GM23338 (cell line): ENCODE results near the gene C12orf43. TPM values are rescaled to one million over a fixed set of nuclear protein-coding genes. Genes with fewer than 3 reads are reported as not detected.

ENCODE experiments used
- ATAC-seq: fragments of 200-7000 bp; cut with Tn5 transposase; 3 replicates; pipeline ENCODE4 v1.9.1; 2020
- DNase-seq: peaks from one replicate; pipeline ENCODE4 v3.0.0-alpha.2; 2015; ENCODE audit warnings: low spot score
- H2AFZ ChIP-seq: fragments of 200-600 bp; sonication (generic); 2 replicates; pipeline ENCODE4 v1.8.0; 2016; ENCODE audit warnings: antibody characterized with exemption, mild to moderate bottlenecking, moderate library complexity
- H3F3A ChIP-seq: fragments of 200-600 bp; sonication (generic); replicated peaks from 2 replicates; pipeline ENCODE4 v1.8.0; 2017; ENCODE audit warnings: antibody characterized with exemption, mixed run types, low read depth
- H3K27ac ChIP-seq: fragments of 200-600 bp; sonication (generic); 2 replicates; pipeline ENCODE4 v1.6.1; 2016; ENCODE audit warnings: low read depth
- H3K27me3 ChIP-seq: fragments of 200-600 bp; sonication (generic); 2 replicates; pipeline ENCODE4 v1.8.0; 2016; ENCODE audit warnings: mild to moderate bottlenecking, mixed run types, moderate library complexity; ENCODE audit not compliant: insufficient read depth
- H3K36me3 ChIP-seq: fragments of 200-600 bp; sonication (generic); 2 replicates; pipeline ENCODE4 v1.8.0; 2016; ENCODE audit warnings: mild to moderate bottlenecking; ENCODE audit not compliant: insufficient read depth
- H3K4me1 ChIP-seq: fragments of 200-600 bp; sonication (generic); 2 replicates; pipeline ENCODE4 v1.8.0; 2016; ENCODE audit warnings: mild to moderate bottlenecking, moderate library complexity; ENCODE audit not compliant: insufficient read depth
- H3K4me2 ChIP-seq: fragments of 200-600 bp; sonication (generic); 2 replicates; pipeline ENCODE4 v1.7.1; 2017; ENCODE audit warnings: mixed run types
- H3K4me3 ChIP-seq: fragments of 200-600 bp; sonication (generic); 2 replicates; pipeline ENCODE4 v1.6.1; 2016; ENCODE audit warnings: mixed run types
- H3K79me2 ChIP-seq: fragments of 200-600 bp; sonication (generic); replicated peaks from 2 replicates; pipeline ENCODE4 v1.8.0; 2017; ENCODE audit warnings: mild to moderate bottlenecking; ENCODE audit not compliant: insufficient read depth
- H3K9me2 ChIP-seq: fragments of 200-600 bp; sonication (generic); 2 replicates; pipeline ENCODE4 v1.8.0; 2017; ENCODE audit not compliant: insufficient read depth
- H4K20me1 ChIP-seq: fragments of 200-600 bp; sonication (generic); replicated peaks from 2 replicates; pipeline ENCODE4 v1.8.0; 2017; ENCODE audit warnings: mild to moderate bottlenecking; ENCODE audit not compliant: insufficient read depth
- H3K27ac Mint-ChIP-seq: 2 replicates; pipeline ENCODE4 v1.8.0; 2020; ENCODE audit warnings: inconsistent platforms, mild to moderate bottlenecking, moderate library complexity, mixed read lengths
- H3K27me3 Mint-ChIP-seq: 3 replicates; pipeline ENCODE4 v1.8.0; 2022; ENCODE audit warnings: low read depth, mild to moderate bottlenecking, moderate library complexity, mixed read lengths, inconsistent platforms; ENCODE audit not compliant: insufficient read depth, poor library complexity
- H3K36me3 Mint-ChIP-seq: 3 replicates; pipeline ENCODE4 v1.8.0; 2021; ENCODE audit warnings: low read depth, mild to moderate bottlenecking, inconsistent platforms, moderate library complexity, mixed read lengths
- H3K4me1 Mint-ChIP-seq: 3 replicates; pipeline ENCODE4 v1.8.0; 2020; ENCODE audit warnings: mild to moderate bottlenecking, inconsistent platforms, mixed read lengths
- H3K4me3 Mint-ChIP-seq: 3 replicates; pipeline ENCODE4 v1.8.0; 2021; ENCODE audit warnings: moderate library complexity, mild to moderate bottlenecking, inconsistent platforms, mixed read lengths
- H3K9me3 Mint-ChIP-seq: 3 replicates; pipeline ENCODE4 v1.8.0; 2020; ENCODE audit warnings: moderate library complexity, mild to moderate bottlenecking, inconsistent platforms, mixed read lengths
- CREB1 ChIP-seq: fragments of 250-450 bp; sonication (Bioruptor Pico); IDR thresholded peaks from 2 replicates; pipeline ENCODE4 v1.5.0; 2020; ENCODE audit warnings: low read depth, mild to moderate bottlenecking, moderate library complexity
- CTCF ChIP-seq, 2 experiments: fragments of 200-600 bp in 1 of 2; sonication (generic) in 1 of 2; conservative IDR thresholded peaks; 2 replicates each; pipeline versions ENCODE4 v1.5.1 to v1.6.1; 2016 to 2017; ENCODE audit warnings: antibody characterized with exemption in 2 of 2, low read depth in 2 of 2, mild to moderate bottlenecking in 2 of 2, moderate library complexity in 1 of 2
- ETS1 ChIP-seq: IDR thresholded peaks from 2 replicates; pipeline ENCODE4 v1.6.1; 2016; ENCODE audit warnings: antibody characterized with exemption
- EZH2 ChIP-seq: fragments of 200-600 bp; sonication (generic); IDR thresholded peaks from one replicate; pipeline ENCODE4 v1.8.0; 2017; ENCODE audit warnings: antibody characterized with exemption, mild to moderate bottlenecking, low read depth; ENCODE audit not compliant: unreplicated experiment
- JUNB ChIP-seq: IDR thresholded peaks from one replicate; pipeline ENCODE4 v1.6.1; 2016; ENCODE audit warnings: antibody characterized with exemption; ENCODE audit not compliant: unreplicated experiment
- NANOG ChIP-seq: IDR thresholded peaks from 2 replicates; pipeline ENCODE4 v1.6.1; 2016; ENCODE audit warnings: antibody characterized with exemption, borderline replicate concordance
- REST ChIP-seq: IDR thresholded peaks from one replicate; pipeline ENCODE4 v1.6.1; 2018; ENCODE audit warnings: antibody characterized with exemption; ENCODE audit not compliant: unreplicated experiment
- STAT1 ChIP-seq: IDR thresholded peaks from one replicate; pipeline ENCODE4 v1.6.1; 2016; ENCODE audit warnings: antibody characterized with exemption; ENCODE audit not compliant: unreplicated experiment
- ZNF114 ChIP-seq: fragments of 250-450 bp; sonication (Bioruptor Pico); IDR thresholded peaks from 2 replicates; pipeline ENCODE4 v1.5.0; 2020; ENCODE audit warnings: mild to moderate bottlenecking, moderate library complexity
- ZNF331 ChIP-seq: fragments of 250-450 bp; sonication (Bioruptor Pico); IDR thresholded peaks from 2 replicates; pipeline ENCODE4 v1.5.0; 2020; ENCODE audit warnings: low read depth, mild to moderate bottlenecking, moderate library complexity
- ZNF462 ChIP-seq: fragments of 250-450 bp; sonication (Bioruptor Pico); IDR thresholded peaks from 2 replicates; pipeline ENCODE4 v1.5.0; 2020; ENCODE audit warnings: mild to moderate bottlenecking, moderate library complexity
- polyA plus RNA-seq: library from polyadenylated mRNA; unstranded; fragments of >200 nt; fragmentation: Nextera tagmentation; extraction: Ambion mirVana; gene quantifications from 2 replicates; pipeline ENCODE4 v1.2.1, GENCODE V29; 2016
- total RNA-seq: library from RNA; depleted of rRNA; stranded (reverse); fragments of >200 nt; shearing (Covaris generic); gene quantifications from 2 replicates; pipeline ENCODE4 v1.2.3, GENCODE V29; 2014

Gene C12orf43
- total and polyA plus RNA-seq, 2 experiments from 2014 or later = 15.2 to 20.7 TPM

GRCh38 chr12:120955232-120955631 lies 61.1 kb downstream of the C12orf43 start:
- Mint-ChIP-seq H3K27ac (no peak overlapping the region), H3K9me3 (peaks cover 9% of the 10 kb centered on the region; the same call in 1 of the 3 replicates), H3K4me1 (no peaks in the 10 kb centered on the region), H3K36me3 (no peaks in the 10 kb centered on the region), H3K27me3 (no peaks in the 10 kb centered on the region), H3K4me3 (no peak overlapping the region)
- Histone ChIP-seq H3K4me2 (no peak overlapping the region), H3F3A (no peaks in the 10 kb centered on the region), H3K27me3 (no peaks in the 10 kb centered on the region), H3K4me3 (no peak overlapping the region), H3K79me2 (no peaks in the 10 kb centered on the region), H3K36me3 (no peaks in the 10 kb centered on the region), H3K27ac (no peak overlapping the region), H3K9me2 (no peaks in the 10 kb centered on the region), H3K4me1 (no peaks in the 10 kb centered on the region), H4K20me1 (no peaks in the 10 kb centered on the region), H2AFZ (no peak overlapping the region; the same call in 1 of the 2 replicates)
- DNase-seq = peak; percentile 19
- ATAC-seq = no peak; the same call in 2 of the 3 replicates
- TF ChIP-seq CTCF (conservative IDR thresholded peaks at IDR 0.05; ENCODE audit: low read depth in 2 of 2) = no peak
- TF ChIP-seq ZNF114 (CRISPR knock-in tag) = no peak
- no peak for TF ChIP-seq NANOG
- TF ChIP-seq ZNF462 (CRISPR knock-in tag) = no peak
- no peak for TF ChIP-seq ETS1
- TF ChIP-seq CREB1 (CRISPR knock-in tag) = no peak
- TF ChIP-seq ZNF331 (CRISPR knock-in tag) = no peak
- TF ChIP-seq EZH2 = no peak
- TF ChIP-seq REST = no peak
- TF ChIP-seq STAT1 = no peak
- TF ChIP-seq JUNB = no peak
